Left colon (tissue), 2 donors: ENCODE data around the gene EARS2. TPM values are rescaled to one million over a fixed set of nuclear protein-coding genes. Genes with fewer than 3 reads are reported as not detected.
"Not testable (repeated sequence)": the region's sequence is repeated elsewhere in the genome, so short reads cannot be mapped to it uniquely, and the experiment has no call there.

Source experiments
- ATAC-seq: fragments of 200-7000 bp; cut with Tn5 transposase; one replicate; pipeline ENCODE4 v1.9.1; 2020; ENCODE audit warnings: mild to moderate bottlenecking, moderate library complexity
- DNase-seq, 2 donors: peaks; one replicate each; pipeline ENCODE4 v3.0.0-alpha.2; 2020
- intact Hi-C, 2 donors: fragments of 100-400 bp; cut with DNase I in 1 of 2; cut with micrococcal nuclease in 1 of 2; formaldehyde crosslinking; loops; one replicate each; pipeline versions ENCODE4 v1.11.2 to v1.14.0; 2022; cut with DNase I, micrococcal nuclease
- total RNA-seq, 2 donors: library from RNA; stranded (reverse); fragmentation: NEBNext Ultra II Directional; extraction: Animal tissue kit (Norgen Biotek cat#: 25700); gene quantifications; one replicate each; pipeline ENCODE4 v1.2.1, GENCODE V29; 2021
- donor health status: DM: no; HTN: no; CAD: no.
- donor health status: DM: yes; HTN: yes; CAD: no.

The EARS2 gene
- total RNA-seq, 2 donors from 2014 or later = 15.4 to 17.2 TPM

- intact Hi-C loops = no loop called here
- ATAC-seq (no peak), DNase-seq (no peak)
Measured at GRCh38 chr16:23511731-23512130, 45.4 kb downstream of the EARS2 start.

DNA sequence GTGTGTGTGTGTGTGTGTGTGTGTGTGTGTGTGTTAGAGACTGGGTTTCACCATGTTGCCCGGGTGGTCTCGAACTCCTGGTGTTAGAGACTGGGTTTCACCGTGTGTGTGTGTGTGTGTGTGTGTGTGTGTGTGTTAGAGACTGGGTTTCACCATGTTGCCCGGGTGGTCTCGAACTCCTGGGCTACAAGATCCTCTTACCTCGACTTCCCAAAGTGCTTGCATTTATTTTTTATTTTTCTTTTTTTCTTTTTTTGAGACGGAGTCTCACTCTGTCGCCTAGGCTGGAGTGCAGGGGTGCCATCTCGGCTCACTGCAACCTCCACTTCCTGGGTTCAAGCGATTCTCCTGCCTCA is 46.3 kb downstream of the EARS2 start:
- DNase-seq, intact Hi-C loops, ATAC-seq: not testable (repeated sequence)

GRCh38 chr16:23510164-23510914 is 46.8 kb downstream of the EARS2 start, which contains the start of gene GGA2:
GGA2 (minus strand) TSS chr16:23510494; CDS start chr16:23510411, 83 bp downstream.
- peak; percentile 95 for ATAC-seq
- DNase-seq = peak; percentile 76 to 86
- intact Hi-C loops = no loop called here

GRCh38 chr16:23509782-23510163 is 47.4 kb downstream of the EARS2 start:
- DNase-seq (peak in 1 of 2 donors; percentile 38), ATAC-seq (peak; percentile 49)
- intact Hi-C loops = no loop called here

GRCh38 chr16:23509441-23509754 is 47.8 kb downstream of the EARS2 start:
- ATAC-seq (no peak), DNase-seq (no peak)
- intact Hi-C loops = no loop called here

- intact Hi-C loops = no loop called here
- peak; percentile 34 for ATAC-seq
- DNase-seq = peak in 1 of 2 donors; percentile 34
Measured at GRCh38 chr16:23508589-23509440, 48.3 kb downstream of the EARS2 start.

DNA sequence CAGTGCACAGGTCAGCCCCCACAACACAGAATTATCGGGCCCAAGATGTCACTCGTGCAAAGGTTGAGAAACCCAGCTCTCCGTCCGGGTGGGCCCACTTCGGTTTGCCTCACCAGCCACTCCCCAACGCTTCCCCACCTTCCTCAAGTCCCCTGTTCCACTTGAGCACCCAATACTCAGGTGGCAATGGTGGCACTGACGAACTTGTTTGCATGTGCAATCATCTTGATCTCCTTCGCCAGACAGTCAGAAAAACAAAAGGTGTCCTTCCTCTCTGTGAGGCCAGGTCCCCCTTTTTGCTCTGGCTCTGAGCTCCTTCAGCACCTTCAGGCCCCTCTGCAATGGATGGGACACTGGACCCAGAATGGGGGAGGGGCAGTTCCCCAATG is 50.5 kb downstream of the EARS2 start:
- intact Hi-C loops = no loop called here
- ATAC-seq = no peak
- no peak for DNase-seq

DNA sequence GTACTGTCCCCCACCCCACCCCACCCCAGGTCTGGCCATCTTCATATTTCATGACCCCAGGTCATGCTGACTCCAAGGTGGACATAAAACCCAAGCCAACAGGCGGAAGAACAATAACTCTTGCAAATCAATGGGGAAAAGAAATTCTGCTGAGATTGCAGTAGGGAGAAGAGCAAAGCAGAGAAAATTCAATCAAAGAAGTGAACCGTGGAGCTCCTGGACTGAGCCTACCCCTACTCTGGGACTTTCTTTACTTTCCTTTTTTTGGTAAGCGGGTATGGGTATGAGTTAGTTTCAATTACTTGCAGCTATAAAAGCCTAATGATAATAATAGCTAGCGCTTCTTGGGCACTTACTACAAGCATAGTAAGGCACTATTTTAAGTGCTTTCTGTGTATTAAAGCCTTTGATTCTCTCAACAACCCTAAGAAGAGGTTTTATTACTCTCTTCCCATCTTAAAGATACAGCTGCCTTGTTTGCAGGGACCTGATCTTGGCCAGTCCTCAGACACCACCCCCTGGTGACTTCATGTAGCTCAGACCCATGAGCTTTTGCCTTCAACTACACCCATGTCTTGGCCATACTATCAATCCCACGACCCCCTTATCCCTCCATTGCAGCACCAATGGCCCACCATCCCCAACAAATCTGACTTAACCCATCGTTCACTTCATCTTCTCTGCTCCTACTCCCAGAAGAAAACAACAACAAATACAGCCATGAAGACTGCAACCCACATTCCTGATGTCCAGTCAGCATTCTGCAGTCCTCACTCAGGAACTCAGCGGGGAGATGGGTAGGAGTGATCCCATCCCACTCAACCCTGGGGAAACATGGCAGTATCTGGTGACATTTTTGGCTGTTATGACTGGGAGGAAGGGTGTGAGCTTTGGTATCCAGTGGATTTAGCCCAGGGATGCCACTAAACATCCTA is 51.2 kb downstream of the EARS2 start:
- DNase-seq (no peak), ATAC-seq (no peak)
- intact Hi-C loops = no loop called here

DNA sequence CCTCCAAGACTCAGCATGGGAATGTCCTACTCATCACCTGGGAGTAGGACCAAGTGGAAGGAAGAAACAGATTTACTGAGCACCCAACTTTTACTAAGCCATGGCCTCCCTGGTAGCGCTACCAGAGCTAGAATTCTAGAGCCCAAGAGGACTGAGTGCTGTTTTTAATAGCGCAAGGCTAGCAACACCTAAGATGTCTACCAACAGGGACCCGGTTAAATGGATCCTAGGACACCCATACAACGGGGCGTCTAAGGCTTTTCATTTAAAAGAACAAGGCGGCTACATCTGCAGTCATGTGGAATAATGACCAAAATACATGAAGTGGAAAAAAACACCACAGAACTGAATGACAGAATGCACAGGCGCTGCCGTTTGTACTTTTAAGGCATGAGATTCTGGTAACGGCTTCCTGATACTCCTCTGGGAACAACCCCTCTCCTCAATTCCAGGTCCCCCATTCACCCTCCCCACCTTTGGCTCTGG is 51.9 kb downstream of the EARS2 start:
- ATAC-seq = no peak
- no peak for DNase-seq
- intact Hi-C loops = no loop called here

DNA sequence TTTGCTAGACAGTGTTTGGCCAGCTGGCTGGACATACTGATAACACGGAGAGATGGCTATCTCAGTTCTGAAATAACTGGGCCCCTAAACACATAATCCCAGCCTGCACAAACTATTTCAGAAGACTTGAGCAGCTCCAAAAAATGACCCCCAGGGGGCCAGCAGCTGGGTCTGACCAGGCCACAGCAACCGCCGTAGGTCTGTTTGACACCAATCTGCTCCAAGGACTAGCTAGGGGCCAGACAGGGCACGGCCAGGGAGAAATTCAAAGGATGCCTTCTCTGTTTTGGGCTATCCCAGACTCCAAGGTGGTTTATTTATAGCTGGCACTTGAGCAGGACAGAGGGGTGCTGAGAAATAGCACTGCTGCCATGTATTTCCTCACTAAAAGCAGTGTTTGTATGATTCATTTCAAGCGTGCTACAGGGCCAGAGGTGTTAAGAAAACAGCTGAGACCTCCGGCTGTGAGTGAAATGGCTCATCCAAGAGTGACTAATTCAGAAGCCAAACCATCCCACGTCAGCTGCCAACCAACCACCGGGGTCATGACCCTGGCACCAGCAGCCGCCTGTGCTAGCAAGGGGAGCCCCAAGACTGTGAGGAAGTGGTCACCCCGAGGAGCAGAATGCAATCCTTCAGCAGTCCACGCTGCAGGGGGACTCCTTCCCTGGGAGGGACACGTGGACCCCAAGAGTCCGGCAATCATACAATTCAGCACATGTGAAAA is 52.5 kb downstream of the EARS2 start:
- ATAC-seq (no peak), DNase-seq (peak; percentile 27 to 50)
- intact Hi-C loops = no loop called here

DNA sequence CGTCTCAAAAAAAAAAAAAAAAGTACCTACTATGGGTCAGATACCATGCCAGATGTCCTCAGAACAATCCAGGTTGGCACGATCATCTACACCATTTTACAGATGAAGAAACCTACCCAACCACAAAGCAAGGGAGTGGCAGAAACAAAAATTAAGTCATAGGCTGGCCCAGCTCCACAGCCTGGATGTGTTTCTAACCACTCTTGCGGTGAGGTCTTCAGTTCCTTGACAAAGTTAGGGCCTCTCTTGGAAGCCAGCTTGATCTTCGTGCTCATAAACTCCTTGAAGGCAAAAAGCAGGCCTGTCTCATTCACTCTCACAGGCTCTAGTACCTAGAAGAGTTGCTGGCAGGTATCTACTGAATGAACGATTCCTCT is 53.1 kb downstream of the EARS2 start:
- DNase-seq = no peak
- intact Hi-C loops = no loop called here
- ATAC-seq = no peak

DNA sequence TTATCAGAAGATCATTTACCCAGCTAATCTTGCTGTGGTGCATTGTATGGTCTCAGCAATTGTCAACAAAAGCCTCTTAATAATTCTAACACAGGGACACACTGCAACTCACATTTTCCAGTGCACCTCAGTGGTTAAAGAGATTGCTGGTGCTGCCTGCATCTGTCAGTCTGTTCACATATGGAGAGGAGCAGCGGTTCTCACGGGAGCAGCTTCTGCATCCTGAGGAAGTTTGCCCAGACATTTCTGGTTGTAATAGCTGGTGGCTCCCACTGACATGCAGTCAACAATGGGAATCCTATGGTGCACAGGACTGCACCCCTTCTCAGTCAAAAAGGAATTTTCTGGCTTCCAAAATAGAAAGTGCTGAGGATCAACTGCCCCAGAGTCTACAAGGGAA is 54.7 kb downstream of the EARS2 start:
- DNase-seq = no peak
- intact Hi-C loops = no loop called here
- ATAC-seq = no peak

DNA sequence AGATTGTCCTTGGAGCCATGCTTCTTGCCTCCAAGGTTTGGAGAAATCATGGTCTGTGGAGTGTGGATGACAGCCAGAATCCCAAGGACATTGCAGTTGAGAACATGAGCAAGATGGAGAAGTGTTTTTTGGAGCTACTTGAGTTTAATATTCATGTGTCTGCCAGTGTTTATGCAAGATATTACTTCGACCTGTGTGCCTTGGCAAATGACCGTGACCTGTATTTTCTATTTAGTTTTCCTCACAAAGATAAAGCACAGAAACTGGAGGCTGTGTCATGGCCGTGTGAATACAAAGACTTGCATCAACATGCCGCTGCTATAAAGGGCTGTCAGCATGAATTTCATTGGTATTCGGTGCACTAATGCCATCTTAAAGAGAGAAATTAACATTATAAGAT is 55.9 kb downstream of the EARS2 start:
- DNase-seq (no peak), ATAC-seq (no peak)
- intact Hi-C loops = no loop called here

DNA sequence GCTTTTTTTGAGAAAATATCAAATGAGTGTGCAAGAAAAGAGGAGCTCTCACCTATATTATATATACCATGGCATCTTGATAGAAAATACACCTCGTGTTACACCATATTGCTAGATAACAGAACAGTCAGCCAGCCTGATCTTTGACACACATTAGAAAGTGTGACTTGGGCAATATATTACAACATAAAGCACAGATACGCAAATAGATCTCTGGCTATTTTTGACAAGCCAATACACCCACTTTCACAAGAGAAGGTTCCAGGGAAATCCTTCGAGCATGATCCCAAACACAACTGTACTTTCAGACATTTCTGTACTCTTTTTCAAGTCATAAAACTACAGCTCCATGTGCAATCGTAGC is 56.3 kb downstream of the EARS2 start:
- intact Hi-C loops = no loop called here
- DNase-seq (no peak), ATAC-seq (peak; percentile 36)

GRCh38 chr16:23500212-23500861 is 56.8 kb downstream of the EARS2 start:
- intact Hi-C loops = no loop called here
- ATAC-seq = peak; percentile 96

DNA sequence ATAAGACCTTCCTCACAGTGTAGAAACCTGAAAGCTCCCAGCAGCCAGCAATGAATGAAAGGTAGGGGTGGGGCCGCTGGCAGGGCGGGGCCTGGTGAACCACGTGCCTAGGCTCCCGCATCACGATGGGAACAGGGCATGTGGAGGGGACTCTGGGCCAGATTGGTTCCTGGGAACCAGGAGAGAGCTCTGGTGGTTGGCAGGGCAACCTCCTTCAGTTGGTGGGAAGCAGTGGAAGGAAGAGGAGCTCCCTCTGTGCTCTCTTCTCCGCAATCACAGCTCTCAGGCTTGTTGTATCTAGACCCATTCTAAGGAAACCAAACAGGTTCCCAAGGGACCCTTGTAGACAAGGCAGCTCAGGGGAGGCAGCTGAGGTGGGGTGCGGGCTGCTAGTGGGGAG is 57.3 kb downstream of the EARS2 start:
- ATAC-seq (peak; percentile 46), DNase-seq (peak in 1 of 2 donors; percentile 36)
- intact Hi-C loops = no loop called here

More at GRCh38 chr16:23500212-23500861, 56.8 kb downstream of the EARS2 start:
- peak; percentile 58 to 73 for DNase-seq

GRCh38 chr16:23498863-23499262 is 58.3 kb downstream of the EARS2 start:
- intact Hi-C loops = no loop called here
- ATAC-seq = no peak
- no peak for DNase-seq

GRCh38 chr16:23497543-23497868 is 59.6 kb downstream of the EARS2 start:
- DNase-seq (no peak), ATAC-seq (no peak)
- intact Hi-C loops = no loop called here
